GM18907 (cell line): ENCODE results near the gene ONECUT3.

ENCODE experiments used
- ATAC-seq: cut with Tn5 transposase; IDR thresholded peaks from one replicate; pipeline ENCODE4 v1.9.1; 2021; ENCODE audit warnings: mild to moderate bottlenecking, moderate library complexity; ENCODE audit not compliant: unreplicated experiment

ONECUT3 gene

GRCh38 chr19:1739960-1740629 is 13.2 kb upstream of the ONECUT3 start:
- no peak for ATAC-seq

- ATAC-seq = no peak
These were observed 10.2 kb upstream of the ONECUT3 start for GRCh38 chr19:1742989-1743696.

GRCh38 chr19:1744133-1744665 is 9.1 kb upstream of the ONECUT3 start:
- no peak for ATAC-seq

- ATAC-seq = no peak
These were observed 8.3 kb upstream of the ONECUT3 start for GRCh38 chr19:1744822-1745563.

GRCh38 chr19:1745589-1746031 is 7.7 kb upstream of the ONECUT3 start:
- ATAC-seq = no peak

GRCh38 chr19:1746401-1747284 is 6.7 kb upstream of the ONECUT3 start:
- no peak for ATAC-seq

- ATAC-seq = no peak
These were observed 5.8 kb upstream of the ONECUT3 start for GRCh38 chr19:1747285-1748114.

GRCh38 chr19:1748115-1748872 is 5.0 kb upstream of the ONECUT3 start:
- ATAC-seq = no peak

GRCh38 chr19:1748873-1749341 is 4.4 kb upstream of the ONECUT3 start:
- ATAC-seq = no peak

GRCh38 chr19:1749373-1750342 is 3.6 kb upstream of the ONECUT3 start:
- ATAC-seq = no peak

GRCh38 chr19:1750343-1751021 is 2.8 kb upstream of the ONECUT3 start:
- no peak for ATAC-seq

- ATAC-seq = no peak
These were observed 1.8 kb upstream of the ONECUT3 start for GRCh38 chr19:1751367-1752008.

GRCh38 chr19:1752009-1752756 is 1.1 kb upstream of the ONECUT3 start:
- no peak for ATAC-seq

- no peak for ATAC-seq
These were observed 821 bp downstream of the ONECUT3 start for GRCh38 chr19:1754018-1754635.

GRCh38 chr19:1754636-1755466 is 1.5 kb downstream of the ONECUT3 start:
- no peak for ATAC-seq
